ENCODE data around the gene RAPGEF3.

Gene RAPGEF3

GRCh38 chr12:47777741-47778558 lies 19.3 kb upstream of the RAPGEF3 start:
- no peak overlapping the region for H3K23ac ChIP-seq (ENCODE audit: low read length in 2 of 2)
- H4K91ac ChIP-seq (ENCODE audit: low read length) = peak overlapping the region; percentile 31
- no peak overlapping the region for H2BK12ac ChIP-seq (ENCODE audit: low read length in 2 of 2)
- H3K4ac ChIP-seq (ENCODE audit: low read depth in 1 of 2, low read length in 2 of 2) = peak overlapping the region in 1 of 2 experiments; percentile 33
- H3K27me3 ChIP-seq (ENCODE audit: control insufficient read depth in 1 of 2, insufficient read depth in 1 of 2, low read length in 2 of 2) = no peaks in the 10 kb centered on the region
- peaks cover 20% of the 10 kb centered on the region for H3K79me1 ChIP-seq (replicated peaks; ENCODE audit: low read length, poor library complexity, severe bottlenecking)
- H2BK5ac ChIP-seq (ENCODE audit: low read depth, low read length, poor library complexity, severe bottlenecking) = no peak overlapping the region
- no peak overlapping the region for H2AFZ ChIP-seq (ENCODE audit: low read depth, low read length)
- no peak overlapping the region for H2BK15ac ChIP-seq (ENCODE audit: low read depth, poor library complexity, severe bottlenecking)
- no peak overlapping the region for H3K4me3 ChIP-seq (ENCODE audit: insufficient read depth in 1 of 2, low read depth in 1 of 2, low read length in 2 of 2)
- 90% methylated on average over 9 of the region's 9 CpGs for WGBS
- no peak overlapping the region for H2BK120ac ChIP-seq (ENCODE audit: low read depth, low read length)
- H3K36me3 ChIP-seq (ENCODE audit: control insufficient read depth in 1 of 2, insufficient read depth in 2 of 2, low read depth in 1 of 2, low read length in 2 of 2) = peaks cover 23 to 48% of the 10 kb centered on the region in 2 experiments
- no peak overlapping the region for H3K4me2 ChIP-seq (ENCODE audit: low read length, poor library complexity, severe bottlenecking)
- H3K9me3 ChIP-seq (ENCODE audit: control insufficient read depth, low read length) = no peaks in the 10 kb centered on the region
- peaks cover 48% of the 10 kb centered on the region for H3K4me1 ChIP-seq (ENCODE audit: control insufficient read depth, insufficient read depth, low read depth, low read length)
- no peak overlapping the region for H3K27ac ChIP-seq (ENCODE audit: low read length, poor library complexity, severe bottlenecking)
- H2AK5ac ChIP-seq (ENCODE audit: low read length, severe bottlenecking) = peak overlapping the region; percentile 40
- H4K8ac ChIP-seq (ENCODE audit: low read length) = no peak overlapping the region
- H3K9ac ChIP-seq (ENCODE audit: low read length) = peak overlapping the region; percentile 64
- no peak overlapping the region for H3K14ac ChIP-seq (ENCODE audit: low read length in 2 of 2)
- DNase-seq = no peak
- H3K18ac ChIP-seq (ENCODE audit: low read depth in 1 of 2, low read length in 2 of 2) = peak overlapping the region; percentile 29 to 41

GRCh38 chr12:47777151-47777550 lies 18.5 kb upstream of the RAPGEF3 start:
- Histone ChIP-seq H2BK12ac (ENCODE audit: low read length in 2 of 2) (peak overlapping the region; percentile 93 to 98), H3K4me1 (ENCODE audit: control insufficient read depth, insufficient read depth, low read depth, low read length) (peaks cover 48% of the 10 kb centered on the region), H2BK120ac (ENCODE audit: low read depth, low read length) (peak overlapping the region; percentile 76), H3K36me3 (ENCODE audit: control insufficient read depth in 1 of 2, insufficient read depth in 2 of 2, low read depth in 1 of 2, low read length in 2 of 2) (peaks cover 15 to 40% of the 10 kb centered on the region in 2 experiments), H3K4me3 (ENCODE audit: insufficient read depth in 1 of 2, low read depth in 1 of 2, low read length in 2 of 2) (no peak overlapping the region), H2BK5ac (ENCODE audit: low read depth, low read length, poor library complexity, severe bottlenecking) (no peak overlapping the region), H3K23ac (ENCODE audit: low read length in 2 of 2) (peak overlapping the region in 1 of 2 experiments; percentile 11), H3K4ac (ENCODE audit: low read depth in 1 of 2, low read length in 2 of 2) (peak overlapping the region in 1 of 2 experiments; percentile 81), H4K91ac (ENCODE audit: low read length) (peak overlapping the region; percentile 97), H2AFZ (ENCODE audit: low read depth, low read length) (no peak overlapping the region), H3K27ac (ENCODE audit: low read length, poor library complexity, severe bottlenecking) (no peak overlapping the region), H3K14ac (ENCODE audit: low read length in 2 of 2) (peak overlapping the region in 1 of 2 experiments; percentile 50), H3K9me3 (ENCODE audit: control insufficient read depth, low read length) (no peaks in the 10 kb centered on the region), H3K9ac (ENCODE audit: low read length) (peak overlapping the region; percentile 64), H2BK15ac (ENCODE audit: low read depth, poor library complexity, severe bottlenecking) (peak overlapping the region; percentile 77), H3K79me1 (replicated peaks; ENCODE audit: low read length, poor library complexity, severe bottlenecking) (peaks cover 20% of the 10 kb centered on the region), H4K8ac (ENCODE audit: low read length) (peak overlapping the region; percentile 92), H3K4me2 (ENCODE audit: low read length, poor library complexity, severe bottlenecking) (no peak overlapping the region), H2AK5ac (ENCODE audit: low read length, severe bottlenecking) (peak overlapping the region; percentile 0), H3K18ac (ENCODE audit: low read depth in 1 of 2, low read length in 2 of 2) (peak overlapping the region; percentile 72 to 87), H3K27me3 (ENCODE audit: control insufficient read depth in 1 of 2, insufficient read depth in 1 of 2, low read length in 2 of 2) (no peaks in the 10 kb centered on the region)
- no peak for DNase-seq
- 92% methylated on average over 1 of the region's 1 CpG for WGBS

DNA sequence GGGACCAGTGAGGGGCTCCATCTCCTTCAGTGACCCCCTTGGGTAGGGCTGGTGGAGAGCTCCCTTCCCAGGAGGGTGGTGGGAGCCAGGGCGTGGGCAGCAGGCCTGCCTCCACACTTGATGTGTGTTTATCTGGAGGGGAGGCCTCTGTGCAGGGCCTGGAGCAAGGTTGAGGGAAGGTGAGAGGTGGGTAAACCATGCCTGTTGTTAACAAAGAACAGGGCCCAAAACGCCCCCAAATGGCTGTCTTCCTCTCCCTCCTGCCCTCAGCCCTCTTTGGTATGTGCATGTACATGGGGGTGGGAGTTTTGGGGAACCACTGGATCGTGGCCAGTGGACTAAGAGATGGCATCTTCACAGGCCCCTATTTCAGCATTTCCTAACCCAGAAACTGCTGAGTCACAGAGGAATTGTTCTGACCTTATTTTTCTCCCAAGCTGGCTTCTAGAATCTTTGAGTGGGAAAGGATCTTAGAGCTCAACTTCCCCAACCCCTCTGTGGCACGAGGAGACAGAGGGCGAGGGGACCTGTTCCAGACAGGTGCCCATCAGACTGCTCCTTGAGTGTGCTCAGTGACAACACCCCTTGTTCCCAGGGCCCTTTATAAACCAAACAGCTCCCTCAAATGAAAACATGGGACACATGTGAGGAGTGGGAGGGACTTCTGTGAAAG lies 17.9 kb upstream of the RAPGEF3 start:
- H2AFZ ChIP-seq (ENCODE audit: low read depth, low read length) = no peak overlapping the region
- peak overlapping the region; percentile 54 to 96 for H3K4ac ChIP-seq (ENCODE audit: low read depth in 1 of 2, low read length in 2 of 2)
- DNase-seq = peak; percentile 66
- WGBS = 85% methylated on average over 4 of the region's 5 CpGs
- peaks cover 20% of the 10 kb centered on the region for H3K79me1 ChIP-seq (replicated peaks; ENCODE audit: low read length, poor library complexity, severe bottlenecking)
- H2BK5ac ChIP-seq (ENCODE audit: low read depth, low read length, poor library complexity, severe bottlenecking) = no peak overlapping the region
- peaks cover 50% of the 10 kb centered on the region for H3K4me1 ChIP-seq (ENCODE audit: control insufficient read depth, insufficient read depth, low read depth, low read length)
- H3K18ac ChIP-seq (ENCODE audit: low read depth in 1 of 2, low read length in 2 of 2) = peak overlapping the region; percentile 72 to 97
- no peak overlapping the region for H3K4me3 ChIP-seq (ENCODE audit: insufficient read depth in 1 of 2, low read depth in 1 of 2, low read length in 2 of 2)
- peak overlapping the region; percentile 76 for H2BK120ac ChIP-seq (ENCODE audit: low read depth, low read length)
- H3K27ac ChIP-seq (ENCODE audit: low read length, poor library complexity, severe bottlenecking) = no peak overlapping the region
- peak overlapping the region; percentile 29 for H2AK5ac ChIP-seq (ENCODE audit: low read length, severe bottlenecking)
- peak overlapping the region in 1 of 2 experiments; percentile 90 for H3K14ac ChIP-seq (ENCODE audit: low read length in 2 of 2)
- peaks cover 10 to 34% of the 10 kb centered on the region in 2 experiments for H3K36me3 ChIP-seq (ENCODE audit: control insufficient read depth in 1 of 2, insufficient read depth in 2 of 2, low read depth in 1 of 2, low read length in 2 of 2)
- no peaks in the 10 kb centered on the region for H3K27me3 ChIP-seq (ENCODE audit: control insufficient read depth in 1 of 2, insufficient read depth in 1 of 2, low read length in 2 of 2)
- no peaks in the 10 kb centered on the region for H3K9me3 ChIP-seq (ENCODE audit: control insufficient read depth, low read length)
- peak overlapping the region; percentile 97 for H4K91ac ChIP-seq (ENCODE audit: low read length)
- H3K4me2 ChIP-seq (ENCODE audit: low read length, poor library complexity, severe bottlenecking) = no peak overlapping the region
- peak overlapping the region; percentile 98 to 99 for H2BK12ac ChIP-seq (ENCODE audit: low read length in 2 of 2)
- peak overlapping the region; percentile 41 for H4K8ac ChIP-seq (ENCODE audit: low read length)
- H3K9ac ChIP-seq (ENCODE audit: low read length) = peak overlapping the region; percentile 64
- H2BK15ac ChIP-seq (ENCODE audit: low read depth, poor library complexity, severe bottlenecking) = no peak overlapping the region
- peak overlapping the region in 1 of 2 experiments; percentile 43 for H3K23ac ChIP-seq (ENCODE audit: low read length in 2 of 2)

Data from mesenchymal stem cell (in vitro differentiated cells and primary cell).